Measurements from ENCODE around the gene FXYD5.

FXYD5 gene

DNA sequence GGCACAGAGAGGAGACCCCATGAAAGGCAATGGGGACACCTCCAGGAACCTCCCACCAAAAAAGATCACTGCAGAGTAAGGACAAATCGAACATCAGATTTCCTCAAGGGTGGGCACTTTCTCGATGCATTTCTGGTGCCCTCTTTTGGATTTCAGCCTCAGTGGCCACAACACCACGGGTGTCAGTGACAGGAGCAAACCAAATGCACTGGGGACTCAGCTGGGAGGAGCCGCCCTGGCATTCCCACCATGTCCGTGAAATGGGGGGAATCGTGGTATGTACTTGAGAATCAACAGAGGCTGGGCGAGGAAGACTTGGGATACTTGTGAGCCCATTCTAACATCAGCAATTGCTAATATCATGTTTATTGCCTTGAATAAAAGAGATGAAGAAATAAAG, 57.7 kb downstream of the FXYD5 start:
- no peak for DNase-seq (ENCODE audit: extremely low spot score)
- TF ChIP-seq SP1 (IDR thresholded peaks at IDR 0.05) (no peak), FOXM1 (IDR thresholded peaks at IDR 0.05; ENCODE audit: borderline replicate concordance) (no peak), SUZ12 (IDR thresholded peaks at IDR 0.05) (no peak), LEF1 (IDR thresholded peaks at IDR 0.05; ENCODE audit: borderline replicate concordance) (no peak), ARNT (IDR thresholded peaks at IDR 0.05) (no peak), FOXK2 (IDR thresholded peaks at IDR 0.05) (no peak), CTBP1 (IDR thresholded peaks at IDR 0.05; ENCODE audit: borderline replicate concordance) (no peak), HDGF (IDR thresholded peaks at IDR 0.05; ENCODE audit: borderline replicate concordance) (no peak), BHLHE40 (IDR thresholded peaks at IDR 0.05; ENCODE audit: borderline replicate concordance) (no peak), L3MBTL2 (conservative IDR thresholded peaks at IDR 0.05) (no peak), FOXA1 (IDR thresholded peaks at IDR 0.05) (no peak), TARDBP (IDR thresholded peaks at IDR 0.05) (no peak), NFRKB (IDR thresholded peaks at IDR 0.05) (no peak), ZNF384 (IDR thresholded peaks at IDR 0.05) (no peak), ELF4 (IDR thresholded peaks at IDR 0.05) (no peak)
- TF ChIP-seq, protein P1, sequence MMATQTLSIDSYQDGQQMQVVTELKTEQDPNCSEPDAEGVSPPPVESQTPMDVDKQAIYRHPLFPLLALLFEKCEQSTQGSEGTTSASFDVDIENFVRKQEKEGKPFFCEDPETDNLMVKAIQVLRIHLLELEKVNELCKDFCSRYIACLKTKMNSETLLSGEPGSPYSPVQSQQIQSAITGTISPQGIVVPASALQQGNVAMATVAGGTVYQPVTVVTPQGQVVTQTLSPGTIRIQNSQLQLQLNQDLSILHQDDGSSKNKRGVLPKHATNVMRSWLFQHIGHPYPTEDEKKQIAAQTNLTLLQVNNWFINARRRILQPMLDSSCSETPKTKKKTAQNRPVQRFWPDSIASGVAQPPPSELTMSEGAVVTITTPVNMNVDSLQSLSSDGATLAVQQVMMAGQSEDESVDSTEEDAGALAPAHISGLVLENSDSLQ (IDR thresholded peaks at IDR 0.05), result no peak
- CTCF ChIA-PET, result no interaction called here
- POLR2A ChIA-PET, result no interaction called here

GRCh38 chr19:35213663-35214632, 59.4 kb downstream of the FXYD5 start:
- ChIA-PET POLR2A (no interaction called here), CTCF (no interaction called here)
- DNase-seq (ENCODE audit: extremely low spot score), result no peak
- TF ChIP-seq ELF4 (IDR thresholded peaks at IDR 0.05), result no peak
- TF ChIP-seq, protein P1 (IDR thresholded peaks at IDR 0.05), result peak; percentile 5; the same call in 1 of the 2 replicates
- no peak for TF ChIP-seq ARNT (IDR thresholded peaks at IDR 0.05)
- no peak for TF ChIP-seq HDGF (IDR thresholded peaks at IDR 0.05; ENCODE audit: borderline replicate concordance)

DNA sequence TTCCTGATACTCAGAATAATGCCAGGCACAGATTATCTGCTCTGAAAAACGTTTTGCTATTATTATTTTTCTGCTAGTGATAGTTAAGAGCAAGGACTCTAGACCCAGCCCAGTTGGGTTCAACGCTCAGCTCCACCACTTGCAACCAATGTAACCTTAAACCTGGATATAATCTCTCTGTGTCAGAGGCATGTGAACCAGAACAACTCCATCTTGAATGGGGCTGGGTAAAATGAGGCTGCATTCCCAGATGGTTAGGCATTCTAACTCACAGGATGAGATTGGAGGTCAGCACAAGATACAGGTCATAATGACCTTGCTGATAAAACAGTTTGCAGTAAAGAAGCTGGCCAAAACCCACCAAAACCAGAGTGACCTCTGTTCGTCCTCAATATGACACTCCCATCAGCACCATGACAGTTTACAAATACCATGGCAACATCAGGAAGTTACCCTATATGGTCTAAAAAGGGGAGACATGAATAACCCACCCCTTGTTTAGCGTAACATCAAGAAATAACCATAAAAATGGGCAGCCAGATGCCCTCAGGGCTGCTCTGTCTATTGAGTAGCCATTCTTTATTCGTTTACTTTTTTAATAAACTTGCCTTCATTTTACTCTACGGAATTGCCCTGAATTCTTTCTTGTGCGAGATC, 60.4 kb downstream of the FXYD5 start:
- TF ChIP-seq LEF1 (IDR thresholded peaks at IDR 0.05; ENCODE audit: borderline replicate concordance) (no peak), ELF4 (IDR thresholded peaks at IDR 0.05) (no peak)
- POLR2A ChIA-PET, result no interaction called here
- CTCF ChIA-PET, result no interaction called here
- DNase-seq (ENCODE audit: extremely low spot score), result no peak

DNA sequence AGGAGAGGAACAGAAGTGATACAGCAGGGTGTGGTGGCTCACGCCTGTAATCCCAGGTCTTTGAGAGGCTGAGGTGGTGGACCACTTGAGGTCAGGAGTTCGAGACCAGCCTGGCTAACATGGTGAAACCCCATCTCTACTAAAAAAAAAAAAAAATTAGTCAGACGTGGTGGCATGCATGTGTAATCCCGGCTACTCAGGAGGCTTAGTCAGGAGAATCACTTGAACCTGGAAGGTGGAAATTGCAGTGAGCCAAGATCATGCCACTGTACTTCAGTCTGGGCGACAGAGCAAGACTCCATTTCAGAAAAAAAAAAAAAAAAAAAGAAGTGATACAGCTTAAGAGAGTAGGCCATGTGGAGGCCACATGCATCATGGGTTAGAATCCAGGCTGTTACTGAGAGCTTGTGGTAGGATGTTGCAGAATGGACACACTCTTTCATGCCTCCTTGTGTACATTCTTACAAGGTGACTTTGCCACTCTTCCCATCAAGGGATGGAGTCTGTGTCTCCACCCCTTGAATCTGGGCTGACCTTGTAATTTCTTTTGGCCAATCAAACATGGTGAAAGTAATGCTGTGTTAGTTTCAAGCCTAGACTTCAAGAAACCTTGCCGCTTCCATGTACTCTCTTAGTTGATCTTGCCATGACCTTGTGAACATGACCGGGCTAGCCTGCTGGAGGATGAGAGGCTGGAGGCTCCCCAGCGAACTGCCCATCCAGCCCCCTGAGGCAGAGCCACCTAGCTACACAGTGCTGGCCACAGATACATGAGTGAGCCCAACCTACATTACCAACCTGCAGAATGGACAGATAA, 61.7 kb downstream of the FXYD5 start:
- no peak for DNase-seq (ENCODE audit: extremely low spot score)
- ChIA-PET CTCF (no interaction called here), POLR2A (no interaction called here)
- no peak for TF ChIP-seq FOXK2 (IDR thresholded peaks at IDR 0.05)
- TF ChIP-seq L3MBTL2 (conservative IDR thresholded peaks at IDR 0.05), result no peak
- no peak for TF ChIP-seq LEF1 (IDR thresholded peaks at IDR 0.05; ENCODE audit: borderline replicate concordance)
- no peak for TF ChIP-seq ARNT (IDR thresholded peaks at IDR 0.05)
- no peak for TF ChIP-seq ELF4 (IDR thresholded peaks at IDR 0.05)
- no peak for TF ChIP-seq SP1 (IDR thresholded peaks at IDR 0.05)

DNA sequence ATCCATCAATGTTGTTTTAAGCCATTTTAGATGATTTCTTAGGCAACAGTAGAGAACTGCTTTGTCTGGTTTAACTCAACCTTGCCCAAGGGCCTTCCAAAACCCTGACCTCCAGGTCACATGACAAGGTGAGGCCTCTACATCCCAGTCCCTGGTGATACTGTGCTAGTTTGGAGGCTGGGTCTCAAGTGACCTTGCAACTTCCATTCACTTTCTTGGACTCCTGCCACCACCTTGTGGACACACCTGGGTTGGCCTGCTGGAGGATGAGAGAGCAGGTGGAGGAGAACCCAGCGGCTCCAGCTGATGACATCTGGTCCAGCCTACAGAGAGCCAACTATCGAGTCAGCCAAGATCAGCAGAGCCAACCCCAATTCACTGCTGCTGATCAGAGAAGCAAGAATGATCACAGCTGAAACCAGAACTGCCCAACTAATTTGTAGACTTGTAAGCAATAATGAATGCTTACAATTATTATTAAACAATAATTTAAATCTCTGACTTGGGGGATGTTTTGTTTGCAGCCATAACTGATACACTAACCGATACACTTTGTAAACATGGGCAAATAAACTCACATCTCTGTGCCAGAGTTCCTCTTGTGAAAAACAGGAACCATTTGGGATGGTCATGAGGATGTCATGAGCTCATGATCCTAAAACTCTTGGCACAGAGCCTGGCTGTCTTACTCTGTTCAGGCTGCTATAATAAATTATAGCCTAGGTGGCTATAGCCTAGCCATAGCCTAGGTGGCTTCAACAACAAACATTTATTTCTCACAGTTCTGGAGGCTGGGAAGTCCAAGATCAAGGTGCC, 62.5 kb downstream of the FXYD5 start:
- CTCF ChIA-PET, result no interaction called here
- no peak for DNase-seq (ENCODE audit: extremely low spot score)
- POLR2A ChIA-PET, result no interaction called here
- no peak for TF ChIP-seq SUZ12 (IDR thresholded peaks at IDR 0.05)
- TF ChIP-seq NFRKB (IDR thresholded peaks at IDR 0.05), result no peak
- TF ChIP-seq L3MBTL2 (conservative IDR thresholded peaks at IDR 0.05), result no peak
- no peak for TF ChIP-seq HDGF (IDR thresholded peaks at IDR 0.05; ENCODE audit: borderline replicate concordance)
- TF ChIP-seq SP1 (IDR thresholded peaks at IDR 0.05), result no peak
- no peak for TF ChIP-seq TARDBP (IDR thresholded peaks at IDR 0.05)
- TF ChIP-seq LEF1 (IDR thresholded peaks at IDR 0.05; ENCODE audit: borderline replicate concordance), result no peak
- TF ChIP-seq FOXA1 (IDR thresholded peaks at IDR 0.05), result no peak

- TF ChIP-seq L3MBTL2 (conservative IDR thresholded peaks at IDR 0.05) (no peak), LEF1 (IDR thresholded peaks at IDR 0.05; ENCODE audit: borderline replicate concordance) (no peak), ZNF384 (IDR thresholded peaks at IDR 0.05) (no peak), FOXM1 (IDR thresholded peaks at IDR 0.05; ENCODE audit: borderline replicate concordance) (no peak), NFRKB (IDR thresholded peaks at IDR 0.05) (no peak), TARDBP (IDR thresholded peaks at IDR 0.05) (no peak), ARNT (IDR thresholded peaks at IDR 0.05) (no peak)
- DNase-seq (ENCODE audit: extremely low spot score), result no peak
- ChIA-PET CTCF (no interaction called here), POLR2A (no interaction called here)
Observed at GRCh38 chr19:35217649-35217990, 63.1 kb downstream of the FXYD5 start.

Measured in HEK293T (cell line).